K562 (cell line): Measurements from ENCODE around the gene CORO6. TPM values are rescaled to one million over a fixed set of nuclear protein-coding genes. Genes with fewer than 3 reads are reported as not detected.

ENCODE experiments used
- BCL6 ChIP-seq: fragments of 250-450 bp; sonication (Bioruptor Pico); IDR thresholded peaks from 2 replicates; pipeline ENCODE4 v1.4.0; 2020
- BCLAF1 ChIP-seq, 2 experiments: fragments of 450-650 bp in 1 of 2; IDR thresholded peaks; 2 replicates each; pipeline ENCODE4 v1.6.1; 2011 to 2017; ENCODE audit warnings: low read depth in 2 of 2, antibody characterized with exemption in 1 of 2, borderline replicate concordance in 1 of 2, low read length in 1 of 2, mild to moderate bottlenecking in 1 of 2, mixed read lengths in 1 of 2; ENCODE audit not compliant: control insufficient read depth in 1 of 2
- DACH1 ChIP-seq: fragments of 450-650 bp; IDR thresholded peaks from 2 replicates; pipeline ENCODE4 v1.6.1; 2018; ENCODE audit not compliant: partially characterized antibody
- E2F8 ChIP-seq: fragments of 450-650 bp; IDR thresholded peaks from 2 replicates; pipeline ENCODE4 v1.7.1; 2018; ENCODE audit warnings: mild to moderate bottlenecking, low read depth; ENCODE audit not compliant: partially characterized antibody
- ELF4 ChIP-seq: fragments of 450-650 bp; formaldehyde crosslinking; IDR thresholded peaks from 2 replicates; pipeline ENCODE4 v1.4.0; 2022; ENCODE audit warnings: missing genetic modification characterization
- EP300 ChIP-seq: IDR thresholded peaks from 2 replicates; pipeline ENCODE4 v1.6.1; 2012; ENCODE audit warnings: low read length, improper control_type of control experiment
- ESRRA ChIP-seq: fragments of 450-650 bp; IDR thresholded peaks from 2 replicates; pipeline ENCODE4 v1.6.1; 2014; ENCODE audit warnings: low read depth, mild to moderate bottlenecking, moderate library complexity, borderline replicate concordance
- GTF2A2 ChIP-seq: IDR thresholded peaks from 2 replicates; pipeline ENCODE4 v1.6.1; 2016; ENCODE audit warnings: mild to moderate bottlenecking, missing genetic modification characterization, missing compliant biosample characterization
- GTF2B ChIP-seq: IDR thresholded peaks from 2 replicates; pipeline ENCODE4 v1.6.1; 2011; ENCODE audit not compliant: insufficient read length; ENCODE audit errors: extremely low read depth
- HES1 ChIP-seq: fragments of 450-650 bp; IDR thresholded peaks from 2 replicates; pipeline ENCODE4 v1.6.1; 2016; ENCODE audit warnings: low read depth, mild to moderate bottlenecking, moderate library complexity
- MCM5 ChIP-seq: fragments of 450-650 bp; IDR thresholded peaks from 2 replicates; pipeline ENCODE4 v1.6.1; 2016; ENCODE audit warnings: low read depth
- NCOA4 ChIP-seq: fragments of 450-650 bp; IDR thresholded peaks from 2 replicates; pipeline ENCODE4 v1.6.1; 2018; ENCODE audit warnings: mild to moderate bottlenecking; ENCODE audit not compliant: partially characterized antibody
- POLR2A ChIP-seq: fragments of 450-650 bp; conservative IDR thresholded peaks from 2 replicates; pipeline ENCODE4 v1.6.1; 2016
- POLR3G ChIP-seq: IDR thresholded peaks from 2 replicates; pipeline ENCODE4 v1.6.1; 2011; ENCODE audit not compliant: insufficient read length, insufficient replicate concordance; ENCODE audit errors: extremely low read depth
- RNF2 ChIP-seq: sonication (generic); IDR thresholded peaks from 2 replicates; pipeline ENCODE4 v1.6.1; 2016
- ZNF639 ChIP-seq, 2 experiments: fragments of 200-800 bp in 1 of 2; sonication (Bioruptor generic) in 1 of 2; sonication (generic) in 1 of 2; formaldehyde crosslinking in 1 of 2; IDR thresholded peaks in 1 of 2; conservative IDR thresholded peaks in 1 of 2; 2 replicates each; pipeline versions ENCODE4 v1.5.0 to v1.6.1; 2016 to 2020; ENCODE audit warnings: missing compliant biosample characterization in 1 of 2, missing genetic modification characterization in 1 of 2, missing genetic modification reagents in 1 of 2
- ZNF695 ChIP-seq: fragments of 450-650 bp; formaldehyde crosslinking; IDR thresholded peaks from 2 replicates; pipeline ENCODE4 v1.4.0; 2020; ENCODE audit warnings: mild to moderate bottlenecking, moderate library complexity
- polyA plus RNA-seq, 8 experiments: library from polyadenylated mRNA; depleted of rRNA in 4 of 8; stranded (reverse) in 5 of 8; unstranded in 3 of 8; fragments of >200 nt; fragmentation: Nextera tagmentation in 2 of 8; fragmentation: Illumina TruSeq in 1 of 8; extraction: Ambion mirVana in 2 of 8; extraction: Trizol in 1 of 8; gene quantifications; 2 replicates each; pipeline versions ENCODE4 v1.2.1 to v1.2.3, GENCODE V29; 2011 to 2014; ENCODE audit warnings: inconsistent platforms in 1 of 8, missing spikeins in 1 of 8
- total RNA-seq, 7 experiments: library from RNA; depleted of rRNA in 6 of 7; stranded (reverse); fragments of >200 nt in 6 of 7; fragmentation: Illumina TruSeq in 2 of 7; extraction: Trizol in 2 of 7; gene quantifications; 2 replicates each; pipeline versions ENCODE4 v1.2.1 to v1.2.3, GENCODE V29; 2011 to 2021; ENCODE audit warnings: low replicate concordance in 1 of 7

Gene CORO6
- total and polyA plus RNA-seq, 9 of the 15 experiments (the other 6 are each of a cell fraction or from before 2014, with no cell fraction given) = 0.04 to 11.9 (median 2.4) TPM

GRCh38 chr17:29617481-29618271 is 5.0 kb downstream of the CORO6 start (continued):
- no peak for TF ChIP-seq GTF2A2 (tag)
- no peak for TF ChIP-seq EP300
- no peak for TF ChIP-seq GTF2B
- TF ChIP-seq MCM5 = no peak
- TF ChIP-seq POLR2A = peak; percentile 33; the same call in 1 of the 2 replicates
- no peak for TF ChIP-seq BCL6 (CRISPR knock-in tag)
- no peak for TF ChIP-seq HES1
- TF ChIP-seq DACH1 = no peak
- no peak for TF ChIP-seq ZNF639 (CRISPR knock-in tag; conservative IDR thresholded peaks at IDR 0.05 in 1 of 2, IDR thresholded peaks at IDR 0.05 in 1 of 2)
- peak; percentile 84; the same call in 1 of the 2 replicates for TF ChIP-seq ESRRA
- TF ChIP-seq RNF2 = no peak; the same call in 1 of the 2 replicates
- TF ChIP-seq ELF4 (CRISPR knock-in tag) = no peak
- TF ChIP-seq BCLAF1 (IDR thresholded peaks at IDR 0.05; ENCODE audit: borderline replicate concordance in 1 of 2, control insufficient read depth in 1 of 2, low read depth in 2 of 2, low read length in 1 of 2) = no peak
- TF ChIP-seq NCOA4 = no peak
- no peak for TF ChIP-seq POLR3G
- no peak for TF ChIP-seq ZNF695
- TF ChIP-seq E2F8 = no peak
